GM18951 (cell line): ENCODE measurements around the gene ASCC1.
"Not testable (repeated sequence)": the region's sequence is repeated elsewhere in the genome, so short reads cannot be mapped to it uniquely, and the experiment has no call there.

Source experiments
- POLR2A ChIP-seq: IDR thresholded peaks from 4 replicates; pipeline ENCODE4 v1.6.1; 2011; ENCODE audit warnings: mild to moderate bottlenecking; ENCODE audit not compliant: insufficient read length, insufficient read depth; ENCODE audit errors: extremely low read depth
- in situ Hi-C: fragments of 300-500 bp; cut with MboI; formaldehyde crosslinking; loops from one replicate; pipeline ENCODE4 v1.12.0; 2022; ENCODE audit warnings: low sequenced_read_pairs, mixed read lengths, inconsistent platforms; ENCODE audit not compliant: unreplicated experiment

The ASCC1 gene

DNA sequence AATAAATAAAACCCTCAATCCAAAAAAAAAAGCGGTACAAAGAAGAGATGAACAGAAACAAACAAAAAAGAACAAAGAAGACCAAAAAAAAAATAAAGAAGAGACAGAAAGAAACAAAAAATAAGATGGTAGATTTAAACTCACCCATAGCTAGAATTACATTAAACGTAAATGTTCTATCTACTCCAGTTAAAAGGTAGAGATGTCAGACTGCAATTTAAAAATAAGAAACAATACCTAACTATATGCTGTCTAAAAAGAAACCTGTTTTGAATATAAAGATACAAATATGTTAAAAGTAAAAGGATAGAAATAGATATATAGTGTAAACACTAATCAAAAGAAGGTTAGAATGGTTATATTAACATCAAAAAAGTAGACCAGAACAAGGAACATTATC is 31.9 kb downstream of the ASCC1 start:
- in situ Hi-C loops = no loop called here
- TF ChIP-seq POLR2A = no peak

GRCh38 chr10:72177454-72177853 is 38.6 kb downstream of the ASCC1 start:
- in situ Hi-C loops = no loop called here
- TF ChIP-seq POLR2A = no peak

GRCh38 chr10:72176701-72177100 is 39.4 kb downstream of the ASCC1 start:
- in situ Hi-C loops = no loop called here
- TF ChIP-seq POLR2A = no peak

- in situ Hi-C loops = no loop called here
- TF ChIP-seq POLR2A = no peak
These were observed 40.9 kb downstream of the ASCC1 start for GRCh38 chr10:72175149-72175548.

DNA sequence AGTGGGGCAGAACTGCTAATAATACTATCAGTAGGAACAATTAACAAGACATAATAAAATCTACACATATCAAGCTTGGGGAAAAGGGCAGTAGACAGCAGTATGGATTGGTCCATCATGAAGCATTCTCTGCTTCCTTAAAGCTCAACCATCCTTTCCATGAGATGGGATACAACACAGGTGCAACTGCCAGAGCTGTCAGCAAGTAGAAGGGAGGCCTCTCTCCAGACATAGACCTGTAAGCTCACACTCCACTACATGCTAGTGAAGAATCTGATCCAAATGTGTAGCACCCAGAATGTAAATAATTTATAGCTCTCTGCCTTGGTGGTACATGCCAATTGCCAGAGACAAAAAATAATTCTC is 41.8 kb downstream of the ASCC1 start:
- TF ChIP-seq POLR2A = no peak
- in situ Hi-C loops = no loop called here

- no peak for TF ChIP-seq POLR2A
- in situ Hi-C loops = no loop called here
These were observed 42.3 kb downstream of the ASCC1 start for GRCh38 chr10:72173619-72174296.

DNA sequence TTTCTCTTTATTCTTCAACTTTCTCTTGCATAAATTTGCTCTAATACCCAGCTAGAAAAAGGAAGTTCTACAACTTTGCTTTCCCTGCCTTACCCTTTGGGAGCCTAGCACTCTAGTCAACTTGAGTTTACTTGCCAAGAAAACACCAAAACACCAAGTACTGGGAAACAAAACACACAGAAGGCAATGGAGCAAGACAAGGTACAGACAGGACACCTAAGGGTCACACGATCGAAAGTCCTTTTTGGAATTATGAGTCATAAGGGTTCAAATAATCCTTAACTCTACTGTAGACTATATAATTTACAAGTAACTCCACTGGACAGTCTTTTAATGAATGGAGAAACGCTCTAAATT is 42.8 kb downstream of the ASCC1 start:
- TF ChIP-seq POLR2A = no peak
- in situ Hi-C loops = no loop called here

DNA sequence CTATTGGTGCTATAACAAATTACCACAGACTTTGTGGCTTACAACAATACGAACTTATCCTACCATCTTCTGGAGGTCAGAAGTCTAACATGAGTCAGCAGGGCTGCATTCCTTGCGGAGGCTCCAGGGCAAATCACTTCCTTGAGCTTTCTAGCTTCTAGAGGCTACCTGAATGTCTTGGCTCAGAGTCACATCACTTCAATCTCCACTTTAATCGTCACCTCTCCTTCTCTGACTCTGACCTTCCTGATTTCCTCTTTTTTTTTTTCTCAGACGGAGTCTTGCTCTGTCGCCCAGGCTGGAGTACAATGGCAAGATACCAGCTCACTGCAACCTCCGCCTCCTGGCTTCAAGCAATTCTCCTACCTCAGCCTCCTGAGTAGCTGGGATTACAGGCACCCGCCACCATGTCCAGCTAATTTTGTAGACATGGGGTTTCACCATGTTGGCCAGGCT is 44.9 kb downstream of the ASCC1 start:
- no peak for TF ChIP-seq POLR2A
- in situ Hi-C loops = no loop called here

GRCh38 chr10:72170733-72171132 is 45.3 kb downstream of the ASCC1 start:
- TF ChIP-seq POLR2A = no peak
- in situ Hi-C loops = no loop called here

DNA sequence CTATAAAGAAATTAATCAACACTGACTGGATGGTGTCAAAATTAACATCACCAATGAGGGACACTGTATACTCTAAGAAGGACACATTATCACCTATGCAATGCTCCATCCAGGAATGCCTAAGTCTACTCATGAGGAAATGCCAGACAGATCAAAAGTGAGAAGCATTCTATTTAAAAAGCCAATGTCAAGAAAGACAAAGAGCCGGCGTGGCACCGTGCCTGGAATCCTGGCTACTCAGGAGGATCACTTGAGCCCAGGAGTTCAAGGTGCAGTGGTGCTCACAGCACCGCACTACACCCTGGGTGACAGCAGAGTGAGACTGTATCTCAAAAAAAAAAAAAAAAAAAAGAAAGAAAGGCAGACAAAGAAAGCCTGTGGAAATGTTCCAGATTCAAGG is 45.8 kb downstream of the ASCC1 start:
- TF ChIP-seq POLR2A = no peak
- in situ Hi-C loops = no loop called here

- in situ Hi-C loops = no loop called here
- TF ChIP-seq POLR2A = no peak
These were observed 49.0 kb downstream of the ASCC1 start for GRCh38 chr10:72167118-72167517.

- in situ Hi-C loops = no loop called here
- no peak for TF ChIP-seq POLR2A
These were observed 51.5 kb downstream of the ASCC1 start for GRCh38 chr10:72164617-72165016.

- in situ Hi-C loops = no loop called here
- TF ChIP-seq POLR2A = no peak
These were observed 53.1 kb downstream of the ASCC1 start for GRCh38 chr10:72162978-72163377.

GRCh38 chr10:72158176-72158575 is 57.9 kb downstream of the ASCC1 start:
- TF ChIP-seq POLR2A = no peak
- in situ Hi-C loops = no loop called here

DNA sequence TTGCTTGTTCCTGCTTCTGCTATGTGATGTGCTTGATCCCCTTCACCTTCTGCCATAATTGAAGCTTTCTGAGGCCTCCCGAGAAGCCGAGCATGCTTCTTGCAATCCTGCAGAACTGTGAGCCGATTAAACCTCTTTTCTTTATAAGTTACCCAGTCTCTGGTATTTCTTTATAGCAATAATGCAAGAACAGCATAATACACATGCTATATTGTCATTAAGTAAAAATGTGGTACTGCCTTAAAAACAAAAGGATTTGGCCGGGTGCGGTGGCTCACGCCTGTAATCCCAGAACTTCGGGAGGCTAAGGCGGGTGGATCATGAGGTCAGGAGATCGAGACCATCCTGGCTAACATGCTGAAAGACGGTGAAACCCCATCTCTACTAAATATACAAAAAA is 59.9 kb downstream of the ASCC1 start:
- TF ChIP-seq POLR2A = no peak
- in situ Hi-C loops = no loop called here

- in situ Hi-C loops = no loop called here
These were observed 63.8 kb downstream of the ASCC1 start for GRCh38 chr10:72152286-72152685.

GRCh38 chr10:72150746-72151478 is 65.2 kb downstream of the ASCC1 start:
- in situ Hi-C loops = not testable (repeated sequence)

More at GRCh38 chr10:72152286-72152685, 63.8 kb downstream of the ASCC1 start:
- TF ChIP-seq POLR2A = no peak

- in situ Hi-C loops = not testable (repeated sequence)
These were observed 68.8 kb downstream of the ASCC1 start for GRCh38 chr10:72147324-72147584.
